HK-2 (cell line): Measurements from ENCODE around the gene SLCO3A1.
A peak's percentile ranks its signal among the peaks of the same experiment; 100 is the strongest.

Experiments
- DNase-seq: peaks from one replicate; pipeline ENCODE4 v3.0.0-alpha.2; 2018; ENCODE audit not compliant: unreplicated experiment

Gene SLCO3A1

GRCh38 chr15:92003515-92004067 is 150.1 kb downstream of the SLCO3A1 start:
- no peak for DNase-seq

GRCh38 chr15:92005154-92005553 is 151.6 kb downstream of the SLCO3A1 start:
- no peak for DNase-seq

- DNase-seq: no peak
These were observed 152.9 kb downstream of the SLCO3A1 start for GRCh38 chr15:92006186-92007028.

DNA sequence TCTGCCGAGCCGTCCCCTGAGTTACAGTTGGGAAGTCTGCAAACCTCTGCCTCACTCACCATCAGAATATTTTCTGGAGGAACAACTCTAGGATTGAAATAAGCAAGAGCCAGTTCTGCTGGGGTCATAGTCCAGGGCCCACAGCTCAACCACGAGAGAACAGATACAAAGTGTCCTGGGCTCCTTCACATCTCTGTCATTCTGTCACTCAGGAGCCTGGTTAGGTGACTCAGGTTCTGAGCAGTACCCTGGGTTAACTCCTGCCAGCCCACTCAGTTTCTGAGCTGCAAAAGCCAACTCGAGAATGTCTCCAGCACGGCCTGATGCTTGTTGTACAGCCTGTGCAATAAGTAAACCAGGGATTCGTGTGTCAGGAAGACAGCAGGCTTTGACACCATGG is 155.7 kb downstream of the SLCO3A1 start:
- no peak for DNase-seq

DNA sequence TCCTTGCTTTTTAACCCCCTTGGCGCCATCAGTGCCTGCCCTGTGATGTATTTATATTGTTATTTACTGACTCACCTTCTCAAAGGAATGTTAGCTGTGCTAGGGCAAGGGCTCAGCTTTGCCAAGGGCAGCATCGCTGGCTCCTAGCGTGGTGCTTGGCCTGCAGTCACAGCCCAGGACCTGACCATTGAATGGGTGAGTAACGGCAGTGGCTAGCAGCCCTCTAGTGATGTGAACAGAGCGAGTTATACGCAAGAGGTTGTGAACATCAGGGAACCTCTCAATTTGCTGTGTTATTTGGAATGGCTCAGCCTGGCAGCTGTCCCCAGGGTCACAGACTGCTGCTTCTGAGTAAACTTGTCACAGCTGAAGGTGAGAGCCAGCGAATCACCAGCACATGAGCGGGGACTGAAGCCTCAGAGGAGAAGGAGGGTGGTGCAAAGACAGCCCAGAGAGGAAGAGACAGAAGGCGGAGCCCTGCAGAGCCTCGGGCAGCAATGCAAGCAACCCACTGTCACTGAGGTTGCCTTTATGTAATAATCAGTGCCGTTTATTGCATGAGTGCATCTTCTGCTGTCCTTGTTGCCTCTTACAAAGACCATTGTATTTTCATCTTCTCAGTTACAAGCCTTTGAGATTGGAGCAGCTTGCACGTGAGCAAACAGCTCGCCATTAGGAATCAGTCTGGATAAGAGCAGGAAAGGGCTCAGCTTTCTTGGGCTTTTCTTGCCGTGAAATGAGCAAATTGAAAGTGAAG is 158.3 kb downstream of the SLCO3A1 start:
- DNase-seq: peak; percentile 17

DNA sequence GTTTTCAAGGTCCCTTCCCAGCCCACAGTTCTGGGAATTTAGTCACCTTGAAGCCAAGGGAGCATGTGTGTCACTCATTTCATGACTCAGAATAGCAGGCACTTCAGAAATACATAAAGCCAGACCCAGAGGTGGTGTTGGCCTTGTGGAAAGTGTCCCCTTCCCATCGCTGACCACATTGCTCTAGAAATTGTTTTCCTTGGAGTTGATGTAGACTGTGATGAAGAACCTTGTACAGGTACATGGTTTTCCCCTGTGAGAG is 158.8 kb downstream of the SLCO3A1 start:
- DNase-seq: peak; percentile 0

DNA sequence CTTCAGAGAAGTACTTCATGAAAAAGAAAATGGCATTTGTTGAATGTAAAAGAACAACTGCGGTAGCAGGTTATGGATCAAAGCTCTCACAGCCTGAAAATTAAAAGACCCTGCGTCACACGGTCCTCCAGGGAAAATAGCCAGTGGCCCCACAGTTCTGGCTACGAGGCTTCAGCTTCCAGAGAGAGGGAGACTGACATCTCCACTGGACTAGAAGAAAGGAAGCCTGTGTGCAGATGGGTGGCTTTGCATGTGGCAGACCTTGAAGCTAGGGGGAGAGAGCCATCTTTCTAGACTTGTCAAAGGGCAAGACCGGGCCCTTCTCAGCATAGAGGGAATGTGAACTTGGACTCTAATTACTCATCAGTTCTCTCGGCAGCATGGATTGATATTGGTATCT is 159.4 kb downstream of the SLCO3A1 start:
- no peak for DNase-seq

- no peak for DNase-seq
These were observed 160.9 kb downstream of the SLCO3A1 start for GRCh38 chr15:92014281-92015030.

- DNase-seq: no peak
These were observed 164.5 kb downstream of the SLCO3A1 start for GRCh38 chr15:92017882-92018534.

- no peak for DNase-seq
These were observed 165.2 kb downstream of the SLCO3A1 start for GRCh38 chr15:92018535-92019239.

DNA sequence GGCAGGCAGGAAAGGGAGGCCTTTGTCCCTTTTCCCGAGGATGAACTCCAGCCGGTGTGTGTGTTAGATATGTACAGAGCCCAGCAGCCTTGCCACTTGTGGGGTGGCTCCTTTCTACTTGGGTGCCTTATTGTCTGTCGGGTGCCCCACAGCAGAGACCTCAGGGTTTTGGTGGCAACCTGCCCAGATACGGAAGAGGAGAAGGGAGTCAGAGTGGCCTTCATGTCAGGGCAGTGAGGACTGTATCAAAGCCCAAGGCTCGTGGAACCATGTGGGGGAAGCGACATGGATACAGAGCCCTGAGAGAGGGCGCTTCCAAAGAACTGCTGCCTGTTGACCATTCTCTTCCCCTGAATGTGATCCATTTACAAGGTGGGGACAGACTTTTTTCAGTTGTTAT is 166.2 kb downstream of the SLCO3A1 start:
- no peak for DNase-seq

DNA sequence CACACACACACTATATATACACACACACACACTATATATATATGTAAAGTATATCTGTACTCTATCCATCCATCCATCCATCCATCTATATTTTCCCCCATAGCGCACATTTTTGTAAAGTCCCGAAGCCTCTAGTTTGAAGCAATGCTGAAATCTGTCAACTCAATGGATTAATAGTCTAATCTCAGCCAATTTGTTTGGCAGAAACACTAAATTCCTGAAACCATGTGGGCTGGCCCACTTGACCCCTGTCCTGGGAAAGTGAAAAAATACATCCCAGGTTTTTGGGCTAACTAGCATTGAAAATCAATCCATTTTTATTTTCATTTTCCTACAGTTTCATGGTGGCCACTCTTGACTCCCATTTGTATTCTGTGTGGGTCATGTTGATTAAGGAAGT is 166.7 kb downstream of the SLCO3A1 start:
- no peak for DNase-seq

GRCh38 chr15:92020804-92021203 is 167.3 kb downstream of the SLCO3A1 start:
- DNase-seq: no peak

DNA sequence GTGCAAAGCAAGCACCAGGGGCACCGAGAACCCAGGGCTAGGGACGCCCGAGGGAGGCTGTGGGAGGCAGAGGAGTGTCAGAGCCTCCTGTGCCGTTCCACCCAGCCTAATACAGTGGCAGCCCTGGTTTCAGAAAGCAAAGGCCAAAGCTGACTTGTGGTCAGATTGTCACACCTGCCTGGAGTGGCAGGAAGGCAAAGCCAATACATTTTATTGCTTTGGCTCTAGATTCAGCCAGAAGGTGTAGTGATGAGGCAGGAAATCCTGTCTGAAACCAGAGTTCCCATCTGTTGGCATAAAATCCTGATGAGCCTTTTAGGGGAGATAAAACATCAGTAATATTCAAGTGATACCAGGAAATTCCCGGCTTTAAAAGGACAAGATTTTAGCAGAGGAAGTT is 168.3 kb downstream of the SLCO3A1 start:
- no peak for DNase-seq

- no peak for DNase-seq
These were observed 170.5 kb downstream of the SLCO3A1 start for GRCh38 chr15:92023965-92024364.

- no peak for DNase-seq
These were observed 172.3 kb downstream of the SLCO3A1 start for GRCh38 chr15:92025706-92026270.

- no peak for DNase-seq
These were observed 174.8 kb downstream of the SLCO3A1 start for GRCh38 chr15:92028389-92028724.

DNA sequence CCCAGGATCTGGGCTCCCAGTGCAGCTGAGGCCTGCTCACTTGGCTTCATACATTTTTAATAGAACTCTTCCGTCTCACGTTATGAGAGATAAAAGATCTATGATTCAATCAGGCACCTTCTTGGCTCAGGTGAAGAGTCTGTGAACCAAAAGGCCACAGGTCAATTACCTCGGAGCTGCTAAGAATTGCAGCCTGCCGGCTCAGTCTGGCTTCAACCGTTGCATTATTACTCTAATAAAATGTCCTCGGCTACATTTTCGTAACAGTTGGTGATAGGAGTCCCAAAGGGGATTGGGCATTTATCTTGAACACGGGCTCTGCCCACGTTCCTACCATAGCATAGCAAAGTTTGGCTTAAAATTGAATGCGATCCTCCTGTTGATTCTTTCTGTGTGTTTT is 176.3 kb downstream of the SLCO3A1 start:
- DNase-seq: no peak

- no peak for DNase-seq
These were observed 179.8 kb downstream of the SLCO3A1 start for GRCh38 chr15:92033314-92033713.

- no peak for DNase-seq
These were observed 180.2 kb downstream of the SLCO3A1 start for GRCh38 chr15:92033723-92034122.

DNA sequence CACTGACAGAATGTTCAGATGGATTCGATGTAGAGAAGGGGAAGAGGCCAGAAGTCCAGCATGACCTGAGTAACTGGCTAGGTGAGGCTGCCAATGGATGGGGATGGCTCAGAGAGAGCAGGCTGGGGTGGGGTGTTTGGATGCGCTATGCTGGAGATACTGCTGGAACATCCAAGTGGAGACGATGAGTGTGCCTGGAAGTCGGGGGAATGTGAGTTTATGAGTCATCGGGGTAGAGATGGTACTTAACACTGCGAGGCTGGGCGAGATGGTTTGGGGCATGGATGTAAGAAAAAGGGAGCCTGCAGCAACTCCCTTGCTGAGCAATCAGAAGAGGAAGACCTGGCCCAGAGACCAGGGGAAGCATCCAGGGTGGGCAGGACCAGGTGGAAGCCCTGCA is 180.7 kb downstream of the SLCO3A1 start:
- DNase-seq: no peak
